Ishikawa (cell line): Measurements from ENCODE around the gene ZNF24.

Source experiments
- CEBPB ChIP-seq: IDR thresholded peaks from 2 replicates; pipeline ENCODE4 v1.6.1; 2012
- CREB1 ChIP-seq: IDR thresholded peaks from 2 replicates; pipeline ENCODE4 v1.6.1; 2012; ENCODE audit warnings: low read depth
- EGR1 ChIP-seq: IDR thresholded peaks from 2 replicates; pipeline ENCODE4 v1.6.1; 2012
- EP300 ChIP-seq: IDR thresholded peaks from 2 replicates; pipeline ENCODE4 v1.6.1; 2012; ENCODE audit warnings: borderline replicate concordance
- FOXM1 ChIP-seq: IDR thresholded peaks from 2 replicates; pipeline ENCODE4 v1.6.1; 2012; ENCODE audit warnings: low read depth, borderline replicate concordance
- MAX ChIP-seq: IDR thresholded peaks from 2 replicates; pipeline ENCODE4 v1.6.1; 2012
- NFIC ChIP-seq: IDR thresholded peaks from 2 replicates; pipeline ENCODE4 v1.6.1; 2012
- RAD21 ChIP-seq: IDR thresholded peaks from 2 replicates; pipeline ENCODE4 v1.6.1; 2012; ENCODE audit warnings: low read depth
- REST ChIP-seq: IDR thresholded peaks from 2 replicates; pipeline ENCODE4 v1.6.1; 2012; ENCODE audit warnings: low read depth, mild to moderate bottlenecking
- TAF1 ChIP-seq: IDR thresholded peaks from 2 replicates; pipeline ENCODE4 v1.6.1; 2012; ENCODE audit warnings: low read depth, mild to moderate bottlenecking
- TCF12 ChIP-seq: IDR thresholded peaks from 2 replicates; pipeline ENCODE4 v1.6.1; 2012; ENCODE audit warnings: low read depth
- TEAD4 ChIP-seq: IDR thresholded peaks from 2 replicates; pipeline ENCODE4 v1.6.1; 2012
- USF1 ChIP-seq: IDR thresholded peaks from 2 replicates; pipeline ENCODE4 v1.6.1; 2012
- YY1 ChIP-seq: IDR thresholded peaks from 2 replicates; pipeline ENCODE4 v1.6.1; 2012; ENCODE audit warnings: low read depth
- ZBTB7A ChIP-seq: IDR thresholded peaks from 2 replicates; pipeline ENCODE4 v1.6.1; 2012; ENCODE audit warnings: low read depth

The ZNF24 gene

GRCh38 chr18:35371412-35372195, 27.4 kb upstream of the ZNF24 start:
- TF ChIP-seq EP300: no peak
- TF ChIP-seq NFIC: no peak
- no peak for TF ChIP-seq TCF12
- TF ChIP-seq EGR1: no peak
- TF ChIP-seq TEAD4: no peak
- no peak for TF ChIP-seq CREB1
- TF ChIP-seq RAD21: no peak
- TF ChIP-seq MAX: no peak
- no peak for TF ChIP-seq FOXM1
- no peak for TF ChIP-seq YY1
- no peak for TF ChIP-seq USF1
- TF ChIP-seq REST: no peak
- no peak for TF ChIP-seq TAF1
- TF ChIP-seq ZBTB7A: no peak
- TF ChIP-seq CEBPB: no peak

GRCh38 chr18:35369126-35369525, 24.9 kb upstream of the ZNF24 start:
- TF ChIP-seq MAX (no peak), CEBPB (no peak), EGR1 (no peak), RAD21 (no peak), CREB1 (no peak), ZBTB7A (no peak), REST (no peak), FOXM1 (no peak)

- TF ChIP-seq TEAD4 (no peak), RAD21 (no peak), TAF1 (no peak), ZBTB7A (no peak)
Measured at GRCh38 chr18:35368595-35368994, 24.4 kb upstream of the ZNF24 start.

- TF ChIP-seq MAX (no peak), TCF12 (no peak), FOXM1 (no peak), REST (no peak), CEBPB (no peak), CREB1 (no peak), TAF1 (no peak), EP300 (no peak), ZBTB7A (no peak), RAD21 (no peak), EGR1 (no peak), NFIC (no peak), USF1 (no peak)
Measured at GRCh38 chr18:35362531-35362930, 18.3 kb upstream of the ZNF24 start.
